ENCODE results near the gene CLEC20A.

- TF ChIP-seq CTCF (optimal IDR thresholded peaks at IDR 0.05 in 1 of 3, IDR thresholded peaks at IDR 0.05 in 1 of 3, conservative IDR thresholded peaks at IDR 0.05 in 1 of 3; ENCODE audit: extremely low read depth in 1 of 3, insufficient read depth in 2 of 3, low read length in 3 of 3), result no peak
- no peak for TF ChIP-seq EZH2 (IDR thresholded peaks at IDR 0.05; ENCODE audit: low read length)
Observed at GRCh38 chr1:178470411-178470960, 26.3 kb downstream of the CLEC20A start.

All from keratinocyte (primary cell).